ENCODE results near the gene MPZL1. TPM values are rescaled to one million over a fixed set of nuclear protein-coding genes. Genes with fewer than 3 reads are reported as not detected.
"Not testable (repeated sequence)": the region's sequence is repeated elsewhere in the genome, so short reads cannot be mapped to it uniquely, and the experiment has no call there.

Gene MPZL1
- total RNA-seq, 2 donors from 2014 or later, result 26.8 to 33.0 TPM

DNA sequence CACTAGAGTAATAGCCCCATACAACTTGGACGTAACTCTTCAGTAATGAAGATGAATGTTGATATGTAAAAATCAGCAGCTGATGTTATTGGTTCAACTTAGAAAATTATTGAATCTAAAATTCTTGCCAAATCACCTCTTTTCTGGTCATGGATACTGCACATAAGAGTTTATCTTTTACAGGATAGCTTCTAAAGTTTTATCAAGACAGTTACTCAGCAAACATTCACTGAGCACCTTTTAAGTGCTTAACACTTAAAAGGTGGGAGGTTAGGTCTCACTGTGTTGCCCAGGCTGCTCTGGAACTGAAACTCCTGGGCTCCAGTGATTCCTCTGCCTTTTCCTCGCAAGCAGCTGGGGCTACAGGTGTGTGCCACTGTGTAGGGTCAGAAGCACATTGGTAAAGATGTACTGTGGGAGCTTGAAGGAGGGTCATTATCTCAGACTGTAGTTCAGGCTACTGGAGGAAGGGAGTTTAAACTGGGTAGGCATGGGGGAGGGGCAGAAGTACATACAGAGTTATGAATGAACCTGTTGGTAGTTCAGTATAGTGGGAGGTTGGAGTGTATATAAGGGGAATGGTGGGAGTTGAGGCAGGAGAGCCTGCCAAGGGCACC is 2.0 kb downstream of the MPZL1 start:
- Mint-ChIP-seq H3K9me3 (no peaks in the 10 kb centered on the region), H3K27ac (no peak overlapping the region), H3K36me3 (peaks cover 10 to 13% of the 10 kb centered on the region in 2 donors)
- no peak for DNase-seq (ENCODE audit: low spot score in 2 of 2)
- no peak for ATAC-seq

- H3K36me3 Mint-ChIP-seq, result peaks cover 13 to 22% of the 10 kb centered on the region in 2 donors
- DNase-seq (ENCODE audit: low spot score in 2 of 2) (no peak), ATAC-seq (no peak)
- H3K27ac Mint-ChIP-seq, result no peak overlapping the region
- no peaks in the 10 kb centered on the region for H3K9me3 Mint-ChIP-seq
Observed at GRCh38 chr1:167726008-167726407, 4.2 kb downstream of the MPZL1 start.

- no peak for DNase-seq (ENCODE audit: low spot score in 2 of 2)
- H3K36me3 Mint-ChIP-seq, result peaks cover 5 to 20% of the 10 kb centered on the region in 2 donors
- ATAC-seq, result no peak
- H3K27ac Mint-ChIP-seq, result no peak overlapping the region
- no peaks in the 10 kb centered on the region for H3K9me3 Mint-ChIP-seq
Observed at GRCh38 chr1:167728818-167729410, 7.1 kb downstream of the MPZL1 start.

DNA sequence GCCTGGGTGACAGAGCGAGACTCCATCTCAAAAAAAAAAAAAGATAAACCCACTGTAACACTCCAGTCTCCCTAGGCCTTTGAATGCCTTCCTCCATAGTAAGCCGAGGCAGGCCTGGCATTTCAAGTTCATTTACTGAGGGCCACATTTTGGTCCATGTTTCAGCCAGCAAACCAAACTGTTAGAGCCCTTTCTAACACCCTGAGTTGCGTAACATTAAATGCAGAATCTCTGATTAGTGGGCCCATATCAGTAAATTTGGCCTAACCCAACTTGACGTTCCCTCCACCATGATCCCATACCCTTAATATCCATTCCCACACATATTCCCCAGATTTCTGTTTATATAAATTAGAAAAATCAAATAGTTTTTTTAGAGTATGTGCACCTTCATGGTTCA is 12.4 kb downstream of the MPZL1 start:
- no peak for DNase-seq (ENCODE audit: low spot score in 2 of 2)
- no peak for ATAC-seq
- Mint-ChIP-seq H3K27ac (peak overlapping the region in 1 of 2 donors; percentile 26), H3K36me3 (peaks cover 5 to 17% of the 10 kb centered on the region in 2 donors), H3K9me3 (no peaks in the 10 kb centered on the region)

DNA sequence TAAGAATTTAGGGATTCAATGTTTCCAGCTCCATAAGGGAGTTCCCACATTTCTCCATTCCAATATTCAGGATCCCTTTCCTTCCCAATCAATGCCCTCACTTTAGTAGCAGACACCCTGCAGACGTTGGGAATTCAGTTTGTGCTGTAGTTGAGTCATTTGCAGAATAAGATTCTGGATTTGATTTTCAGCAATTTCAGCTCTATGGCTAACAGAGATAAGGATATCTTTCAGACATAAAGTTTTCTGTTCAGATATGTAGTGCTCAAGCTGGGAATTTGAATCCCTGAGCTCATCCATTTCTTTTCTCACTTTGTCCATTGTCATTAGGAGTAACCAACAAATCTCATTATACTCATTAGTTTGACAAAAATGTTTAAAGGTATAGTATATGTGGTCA is 13.1 kb downstream of the MPZL1 start:
- Mint-ChIP-seq H3K9me3 (no peaks in the 10 kb centered on the region), H3K36me3 (peaks cover 5 to 17% of the 10 kb centered on the region in 2 donors), H3K27ac (no peak overlapping the region)
- ATAC-seq, result no peak
- DNase-seq (ENCODE audit: low spot score in 2 of 2), result no peak

DNA sequence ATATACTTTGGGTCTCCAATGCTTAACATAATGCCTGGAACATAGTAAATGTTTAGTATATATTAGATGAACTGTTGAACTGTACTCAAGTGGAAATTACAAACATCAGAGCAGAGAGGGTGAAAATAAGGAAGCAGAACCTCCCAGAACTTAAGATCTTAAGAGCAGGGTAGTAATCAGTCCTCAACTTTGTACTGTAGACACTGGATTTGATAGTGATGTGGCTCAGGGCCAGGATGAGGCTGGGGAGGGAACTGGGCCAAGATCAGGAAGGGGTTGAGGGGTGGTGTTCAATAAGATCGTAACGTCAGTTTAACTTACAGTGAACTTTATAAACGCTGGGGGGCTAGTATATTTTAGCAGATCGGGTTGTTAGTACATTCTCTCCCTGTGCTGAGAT is 15.4 kb downstream of the MPZL1 start:
- DNase-seq (ENCODE audit: low spot score in 2 of 2), result no peak
- peaks cover 0 to 7% of the 10 kb centered on the region in 2 donors for H3K36me3 Mint-ChIP-seq
- ATAC-seq, result no peak
- no peaks in the 10 kb centered on the region for H3K9me3 Mint-ChIP-seq
- no peak overlapping the region for H3K27ac Mint-ChIP-seq

DNA sequence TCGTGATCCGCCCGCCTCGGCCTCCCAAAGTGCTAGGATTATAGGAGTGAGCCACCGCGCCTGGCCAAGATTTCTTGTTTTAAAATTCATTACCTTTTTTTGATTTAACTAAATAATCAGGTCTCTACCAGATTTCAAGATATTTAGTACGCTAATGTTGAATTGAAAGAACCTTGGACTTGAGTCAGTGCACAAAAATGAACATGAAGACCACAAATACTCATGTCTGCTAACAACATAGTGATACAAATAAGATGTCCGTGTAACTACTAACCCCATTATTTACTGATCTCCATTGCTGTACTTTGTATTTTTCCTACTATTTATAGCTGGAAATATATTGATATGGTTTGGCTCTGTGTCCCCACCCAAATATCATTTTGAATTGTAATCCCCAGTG is 16.4 kb downstream of the MPZL1 start:
- Mint-ChIP-seq H3K36me3 (peaks cover 0 to 7% of the 10 kb centered on the region in 2 donors), H3K27ac (no peak overlapping the region), H3K9me3 (no peaks in the 10 kb centered on the region)
- no peak for ATAC-seq
- DNase-seq (ENCODE audit: low spot score in 2 of 2), result no peak

DNA sequence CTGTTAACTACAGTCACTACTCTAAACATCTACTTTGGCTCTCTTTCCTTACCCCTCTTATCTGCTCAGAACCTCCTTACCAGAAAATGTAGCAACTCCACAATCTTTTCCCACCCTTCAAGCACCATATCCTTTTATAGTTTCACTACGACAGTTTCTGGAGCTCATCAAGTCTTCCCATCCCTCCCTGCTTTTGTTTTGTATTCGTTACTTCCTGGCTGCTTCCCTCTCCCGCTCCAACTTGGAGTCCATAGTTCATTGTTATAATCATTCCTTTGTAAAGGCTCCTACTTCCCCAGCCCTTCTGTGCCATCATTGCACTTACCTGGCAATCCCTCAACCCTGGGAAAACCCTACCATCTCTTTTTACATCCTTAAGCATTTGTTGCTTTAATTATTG is 18.0 kb downstream of the MPZL1 start:
- Mint-ChIP-seq H3K9me3 (no peaks in the 10 kb centered on the region), H3K36me3 (peaks cover 0 to 7% of the 10 kb centered on the region in 2 donors), H3K27ac (no peak overlapping the region)
- ATAC-seq (no peak), DNase-seq (ENCODE audit: low spot score in 2 of 2) (no peak)

- not testable (repeated sequence) for DNase-seq (ENCODE audit: low spot score in 2 of 2); H3K36me3 Mint-ChIP-seq; H3K9me3 Mint-ChIP-seq; ATAC-seq; H3K27ac Mint-ChIP-seq
Observed at GRCh38 chr1:167741103-167741502, 19.3 kb downstream of the MPZL1 start.

- not testable (repeated sequence) for DNase-seq (ENCODE audit: low spot score in 2 of 2); H3K27ac Mint-ChIP-seq; H3K36me3 Mint-ChIP-seq; H3K9me3 Mint-ChIP-seq; ATAC-seq
Observed at GRCh38 chr1:167742392-167743057, 20.7 kb downstream of the MPZL1 start.

- Mint-ChIP-seq H3K27ac (no peak overlapping the region), H3K9me3 (no peaks in the 10 kb centered on the region), H3K36me3 (no peaks in the 10 kb centered on the region)
- DNase-seq (ENCODE audit: low spot score in 2 of 2) (no peak), ATAC-seq (no peak)
Observed at GRCh38 chr1:167744901-167745300, 23.1 kb downstream of the MPZL1 start.

- no peak for ATAC-seq
Observed at GRCh38 chr1:167746013-167746672, 24.4 kb downstream of the MPZL1 start.

DNA sequence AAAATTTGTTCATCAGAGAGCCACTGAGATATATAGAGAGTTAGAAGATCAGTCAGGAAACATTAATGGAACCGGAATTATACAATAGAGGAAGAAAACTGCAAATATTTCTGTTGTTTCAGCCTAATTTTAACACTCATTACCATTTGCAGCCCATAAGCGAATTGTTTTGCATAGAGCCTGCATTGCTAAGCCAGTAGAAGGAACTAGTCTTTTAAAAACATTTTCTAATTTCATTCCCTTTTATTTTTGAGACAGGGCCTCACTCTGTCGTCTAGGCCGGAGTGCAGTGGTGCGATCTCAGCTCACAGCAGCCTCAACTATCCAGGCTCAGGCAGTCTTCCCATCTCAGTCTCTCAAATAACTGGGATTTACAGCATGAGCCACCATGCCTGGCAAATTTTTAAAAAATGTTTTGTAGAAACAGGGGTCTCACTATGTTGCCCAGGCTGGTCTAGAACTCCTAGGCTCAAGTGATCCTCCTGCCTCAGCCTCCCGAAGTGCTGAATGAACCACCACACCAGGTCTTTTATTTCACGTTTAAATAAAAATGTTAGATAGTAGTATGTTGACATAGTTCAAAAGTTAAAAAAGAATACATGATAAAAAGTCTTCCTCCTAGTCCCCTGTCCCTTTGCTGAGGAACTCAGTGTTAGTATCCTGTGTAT is 25.3 kb downstream of the MPZL1 start:
- no peak for ATAC-seq
- peak overlapping the region in 1 of 2 donors; percentile 18 for H3K27ac Mint-ChIP-seq
- no peak for DNase-seq (ENCODE audit: low spot score in 2 of 2)
- no peaks in the 10 kb centered on the region for H3K36me3 Mint-ChIP-seq
- no peaks in the 10 kb centered on the region for H3K9me3 Mint-ChIP-seq

More at GRCh38 chr1:167746013-167746672, 24.4 kb downstream of the MPZL1 start:
- H3K36me3 Mint-ChIP-seq, result no peaks in the 10 kb centered on the region
- no peaks in the 10 kb centered on the region for H3K9me3 Mint-ChIP-seq
- no peak overlapping the region for H3K27ac Mint-ChIP-seq
- DNase-seq (ENCODE audit: low spot score in 2 of 2), result no peak

DNA sequence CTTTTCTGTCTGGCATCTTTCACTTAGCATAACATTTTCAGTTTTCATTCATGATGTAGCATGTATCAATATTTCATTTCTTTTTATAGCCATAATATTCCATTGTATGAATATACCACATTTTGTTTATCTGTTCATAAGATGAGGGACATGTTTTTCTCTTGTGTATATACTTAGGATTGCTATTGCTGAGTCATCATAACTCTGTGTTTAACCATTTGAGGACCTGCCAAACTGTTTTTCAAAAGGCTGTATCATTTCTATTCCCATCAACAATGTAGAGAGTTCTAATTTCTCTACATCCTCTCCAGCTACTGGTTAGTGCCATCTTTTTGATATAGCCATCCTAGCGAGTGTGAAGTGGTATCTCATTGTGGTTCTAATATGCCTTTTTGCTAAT is 26.2 kb downstream of the MPZL1 start:
- Mint-ChIP-seq H3K9me3 (no peaks in the 10 kb centered on the region), H3K27ac (no peak overlapping the region), H3K36me3 (peaks cover 0 to 4% of the 10 kb centered on the region in 2 donors)
- ATAC-seq (no peak), DNase-seq (ENCODE audit: low spot score in 2 of 2) (no peak)

- Mint-ChIP-seq H3K27ac (no peak overlapping the region), H3K9me3 (no peaks in the 10 kb centered on the region), H3K36me3 (peaks cover 0 to 7% of the 10 kb centered on the region in 2 donors)
- DNase-seq (ENCODE audit: low spot score in 2 of 2) (no peak), ATAC-seq (no peak)
Observed at GRCh38 chr1:167748906-167749305, 27.1 kb downstream of the MPZL1 start.

- no peaks in the 10 kb centered on the region for H3K9me3 Mint-ChIP-seq
- peaks cover 0 to 7% of the 10 kb centered on the region in 2 donors for H3K36me3 Mint-ChIP-seq
- H3K27ac Mint-ChIP-seq, result no peak overlapping the region
- no peak for DNase-seq (ENCODE audit: low spot score in 2 of 2)
- no peak for ATAC-seq
Observed at GRCh38 chr1:167749741-167750140, 28.0 kb downstream of the MPZL1 start.

GRCh38 chr1:167750641-167751040 is 28.9 kb downstream of the MPZL1 start:
- no peak overlapping the region for H3K27ac Mint-ChIP-seq
- DNase-seq (ENCODE audit: low spot score in 2 of 2) (no peak), ATAC-seq (no peak)
- H3K9me3 Mint-ChIP-seq, result no peaks in the 10 kb centered on the region
- H3K36me3 Mint-ChIP-seq, result peaks cover 0 to 7% of the 10 kb centered on the region in 2 donors
